ENCODE results near the gene TECTA.

Gene TECTA

DNA sequence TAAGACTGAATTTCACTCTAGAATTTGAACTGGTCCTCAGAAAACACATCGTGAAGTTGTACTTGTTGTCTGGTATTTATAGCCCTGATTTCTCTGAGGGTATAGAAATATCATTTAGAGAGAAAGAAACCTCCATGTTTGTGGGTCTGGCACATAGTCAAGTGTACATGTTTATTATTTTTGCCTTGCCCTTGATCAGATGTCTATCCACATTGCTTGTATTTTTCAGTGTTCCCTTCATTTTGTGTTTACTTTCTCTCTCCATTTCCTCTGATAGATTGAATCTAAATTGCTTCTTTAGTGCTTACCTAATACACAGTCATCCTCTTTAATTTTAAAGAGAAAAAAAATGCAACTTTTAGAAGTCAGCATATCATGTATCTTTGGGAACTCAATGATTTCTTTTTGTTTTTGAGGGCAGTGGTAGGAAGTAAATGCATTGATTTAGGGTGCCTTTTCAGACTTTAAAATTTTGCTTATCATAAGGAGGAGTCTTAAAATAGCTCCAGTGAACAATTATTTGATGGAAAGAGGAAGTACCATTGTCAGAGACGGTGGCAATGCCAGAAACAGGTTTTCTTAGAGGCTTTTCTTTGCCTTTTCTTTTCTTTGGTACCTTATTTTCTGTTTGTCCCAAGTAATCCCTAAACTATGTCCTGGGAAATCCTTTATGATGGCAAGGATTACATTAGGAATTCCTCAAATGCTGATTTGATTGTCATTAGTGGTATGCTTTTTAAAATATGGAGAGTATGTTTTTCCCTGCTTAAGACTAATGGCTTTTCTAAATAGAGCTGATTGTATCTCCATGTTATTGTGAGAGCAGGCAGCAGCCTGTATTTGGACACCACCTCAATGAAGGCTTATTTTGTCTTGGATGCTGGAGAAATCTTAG is 29.8 kb upstream of the TECTA start:
- peaks cover 16% of the 10 kb centered on the region for H3K36me3 Mint-ChIP-seq (ENCODE audit: low read depth)
- H3K27ac Mint-ChIP-seq, result no peak overlapping the region
- H3K27me3 Mint-ChIP-seq (ENCODE audit: low read depth), result no peaks in the 10 kb centered on the region
- no peak overlapping the region for H3K4me3 Mint-ChIP-seq
- H3K4me1 Mint-ChIP-seq (ENCODE audit: low read depth), result peaks cover 5% of the 10 kb centered on the region
- H3K9me3 Mint-ChIP-seq, result peaks cover 4% of the 10 kb centered on the region

GRCh38 chr11:121071846-121072450 is 29.1 kb upstream of the TECTA start:
- Mint-ChIP-seq H3K4me3 (no peak overlapping the region), H3K36me3 (ENCODE audit: low read depth) (peaks cover 15% of the 10 kb centered on the region)

DNA sequence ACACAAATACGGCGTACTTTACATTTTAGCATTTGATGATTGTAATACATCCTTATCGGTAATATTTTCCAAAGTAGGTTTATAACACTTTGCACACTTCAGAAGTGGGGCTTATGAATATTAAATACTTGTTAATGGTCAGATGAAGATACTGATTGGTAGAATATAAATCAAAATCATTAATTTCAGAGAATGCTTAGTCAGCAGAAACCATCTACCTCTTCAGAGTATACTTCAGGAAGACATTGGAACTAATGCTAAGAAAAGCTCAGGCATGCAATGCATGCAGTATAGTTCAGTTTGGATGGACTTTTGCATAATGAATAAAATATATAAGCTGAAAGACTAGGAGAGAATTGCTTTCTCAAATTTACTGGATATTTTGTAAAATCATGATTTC is 19.7 kb upstream of the TECTA start:
- Mint-ChIP-seq H3K4me1 (ENCODE audit: low read depth) (peaks cover 2% of the 10 kb centered on the region), H3K9me3 (no peaks in the 10 kb centered on the region), H3K27ac (no peak overlapping the region), H3K27me3 (ENCODE audit: low read depth) (no peaks in the 10 kb centered on the region), H3K4me3 (no peak overlapping the region), H3K36me3 (ENCODE audit: low read depth) (no peaks in the 10 kb centered on the region)

More at GRCh38 chr11:121071846-121072450, 29.1 kb upstream of the TECTA start:
- Mint-ChIP-seq H3K27me3 (ENCODE audit: low read depth) (no peaks in the 10 kb centered on the region), H3K9me3 (peaks cover 4% of the 10 kb centered on the region), H3K27ac (no peak overlapping the region), H3K4me1 (ENCODE audit: low read depth) (peaks cover 5% of the 10 kb centered on the region)

GRCh38 chr11:121082219-121082618 is 18.8 kb upstream of the TECTA start:
- no peak overlapping the region for H3K4me3 Mint-ChIP-seq
- no peak overlapping the region for H3K27ac Mint-ChIP-seq
- no peaks in the 10 kb centered on the region for H3K9me3 Mint-ChIP-seq
- H3K36me3 Mint-ChIP-seq (ENCODE audit: low read depth), result no peaks in the 10 kb centered on the region
- peaks cover 2% of the 10 kb centered on the region for H3K4me1 Mint-ChIP-seq (ENCODE audit: low read depth)
- H3K27me3 Mint-ChIP-seq (ENCODE audit: low read depth), result no peaks in the 10 kb centered on the region

- peaks cover 4% of the 10 kb centered on the region for H3K36me3 Mint-ChIP-seq (ENCODE audit: low read depth)
- peaks cover 2% of the 10 kb centered on the region for H3K4me1 Mint-ChIP-seq (ENCODE audit: low read depth)
- H3K27ac Mint-ChIP-seq, result no peak overlapping the region
- no peak overlapping the region for H3K4me3 Mint-ChIP-seq
- no peaks in the 10 kb centered on the region for H3K9me3 Mint-ChIP-seq
- H3K27me3 Mint-ChIP-seq (ENCODE audit: low read depth), result no peaks in the 10 kb centered on the region
Measured at GRCh38 chr11:121082670-121083069, 18.4 kb upstream of the TECTA start.

GRCh38 chr11:121086866-121087265 is 14.2 kb upstream of the TECTA start:
- H3K4me3 Mint-ChIP-seq, result no peak overlapping the region
- H3K27me3 Mint-ChIP-seq (ENCODE audit: low read depth), result no peaks in the 10 kb centered on the region
- H3K4me1 Mint-ChIP-seq (ENCODE audit: low read depth), result peaks cover 7% of the 10 kb centered on the region
- H3K9me3 Mint-ChIP-seq, result no peaks in the 10 kb centered on the region
- H3K36me3 Mint-ChIP-seq (ENCODE audit: low read depth), result peaks cover 8% of the 10 kb centered on the region
- H3K27ac Mint-ChIP-seq, result no peak overlapping the region

- no peaks in the 10 kb centered on the region for H3K27me3 Mint-ChIP-seq (ENCODE audit: low read depth)
Measured at GRCh38 chr11:121089566-121089965, 11.5 kb upstream of the TECTA start.

DNA sequence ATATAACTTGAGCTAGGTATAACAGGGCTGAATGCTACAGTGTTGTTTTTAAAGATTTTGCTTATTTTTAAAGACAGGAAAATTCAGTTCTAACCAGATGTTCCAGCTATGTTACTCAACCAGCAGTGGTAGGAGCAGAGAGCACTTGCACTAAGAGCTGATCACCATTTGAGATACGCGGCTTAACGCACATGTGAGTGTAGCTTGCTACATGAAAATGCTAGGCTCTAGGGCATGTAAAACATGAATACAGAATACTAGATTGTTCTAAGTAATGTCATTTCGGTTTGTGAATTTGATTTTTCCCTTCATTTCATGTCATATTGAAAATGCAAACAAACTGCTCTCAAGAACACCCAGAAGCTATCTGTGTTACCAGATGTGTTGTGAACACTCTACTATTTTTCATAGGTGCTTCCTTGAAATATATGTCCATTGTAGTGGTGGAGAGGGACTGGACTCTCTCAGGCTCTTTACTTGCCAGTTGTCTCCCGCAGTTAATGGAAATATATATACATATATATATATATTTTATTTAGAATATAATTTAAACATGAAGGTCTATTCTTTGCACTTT is 10.8 kb upstream of the TECTA start:
- no peak overlapping the region for H3K4me3 Mint-ChIP-seq
- H3K9me3 Mint-ChIP-seq, result no peaks in the 10 kb centered on the region
- no peak overlapping the region for H3K27ac Mint-ChIP-seq
- H3K4me1 Mint-ChIP-seq (ENCODE audit: low read depth), result peaks cover 9% of the 10 kb centered on the region
- H3K36me3 Mint-ChIP-seq (ENCODE audit: low read depth), result peaks cover 8% of the 10 kb centered on the region
- no peaks in the 10 kb centered on the region for H3K27me3 Mint-ChIP-seq (ENCODE audit: low read depth)

More at GRCh38 chr11:121089566-121089965, 11.5 kb upstream of the TECTA start:
- peaks cover 9% of the 10 kb centered on the region for H3K4me1 Mint-ChIP-seq (ENCODE audit: low read depth)
- H3K4me3 Mint-ChIP-seq, result no peak overlapping the region
- no peak overlapping the region for H3K27ac Mint-ChIP-seq
- H3K9me3 Mint-ChIP-seq, result no peaks in the 10 kb centered on the region
- H3K36me3 Mint-ChIP-seq (ENCODE audit: low read depth), result peaks cover 8% of the 10 kb centered on the region

GRCh38 chr11:121091492-121092152 is 9.4 kb upstream of the TECTA start:
- Mint-ChIP-seq H3K4me3 (no peak overlapping the region), H3K27ac (no peak overlapping the region), H3K36me3 (ENCODE audit: low read depth) (peaks cover 8% of the 10 kb centered on the region), H3K27me3 (ENCODE audit: low read depth) (no peaks in the 10 kb centered on the region), H3K4me1 (ENCODE audit: low read depth) (peaks cover 9% of the 10 kb centered on the region), H3K9me3 (no peaks in the 10 kb centered on the region)

DNA sequence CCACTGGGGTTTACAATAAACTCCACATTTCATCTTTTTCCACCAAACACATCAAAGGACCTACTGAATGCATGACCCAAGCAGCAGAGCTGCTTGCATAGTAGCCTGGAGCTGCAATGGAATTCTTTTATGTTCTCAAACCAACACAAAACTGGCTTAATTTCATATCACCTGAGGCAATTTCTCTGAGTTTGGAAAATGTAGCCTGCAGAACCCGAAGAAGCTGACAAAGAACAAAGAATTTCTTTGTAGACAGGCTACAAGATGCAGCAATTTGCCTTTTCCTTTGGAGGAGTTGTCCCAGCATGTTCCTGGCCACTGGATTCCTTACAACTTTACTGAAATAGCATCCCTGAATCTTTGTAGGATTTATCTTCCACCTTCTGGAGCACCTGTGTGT is 5.5 kb upstream of the TECTA start:
- Mint-ChIP-seq H3K4me3 (no peak overlapping the region), H3K27ac (no peak overlapping the region), H3K27me3 (ENCODE audit: low read depth) (peaks cover 4% of the 10 kb centered on the region), H3K36me3 (ENCODE audit: low read depth) (no peaks in the 10 kb centered on the region), H3K4me1 (ENCODE audit: low read depth) (peaks cover 9% of the 10 kb centered on the region), H3K9me3 (no peaks in the 10 kb centered on the region)

DNA sequence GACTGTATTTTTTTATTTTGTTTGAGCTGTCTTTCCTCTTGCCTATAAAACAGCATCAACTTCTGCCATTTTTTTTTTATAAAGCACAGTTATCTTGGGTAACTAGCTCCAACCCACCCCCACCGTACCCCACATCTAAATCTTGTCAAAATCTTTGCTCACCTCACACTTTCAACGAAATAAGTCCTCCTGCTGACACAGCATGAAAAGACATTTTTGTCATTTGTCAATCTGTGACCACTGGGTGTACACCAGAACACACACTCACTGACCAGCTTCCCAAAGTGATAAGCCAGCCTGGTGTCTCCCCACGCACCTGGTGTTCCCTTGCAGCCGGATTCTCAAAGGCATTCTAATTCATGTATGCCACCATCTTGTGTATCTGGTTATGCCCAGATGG is 1.7 kb upstream of the TECTA start:
- no peak overlapping the region for H3K4me3 Mint-ChIP-seq
- H3K9me3 Mint-ChIP-seq, result no peaks in the 10 kb centered on the region
- no peak overlapping the region for H3K27ac Mint-ChIP-seq
- peaks cover 4% of the 10 kb centered on the region for H3K27me3 Mint-ChIP-seq (ENCODE audit: low read depth)
- H3K4me1 Mint-ChIP-seq (ENCODE audit: low read depth), result no peaks in the 10 kb centered on the region
- H3K36me3 Mint-ChIP-seq (ENCODE audit: low read depth), result no peaks in the 10 kb centered on the region

DNA sequence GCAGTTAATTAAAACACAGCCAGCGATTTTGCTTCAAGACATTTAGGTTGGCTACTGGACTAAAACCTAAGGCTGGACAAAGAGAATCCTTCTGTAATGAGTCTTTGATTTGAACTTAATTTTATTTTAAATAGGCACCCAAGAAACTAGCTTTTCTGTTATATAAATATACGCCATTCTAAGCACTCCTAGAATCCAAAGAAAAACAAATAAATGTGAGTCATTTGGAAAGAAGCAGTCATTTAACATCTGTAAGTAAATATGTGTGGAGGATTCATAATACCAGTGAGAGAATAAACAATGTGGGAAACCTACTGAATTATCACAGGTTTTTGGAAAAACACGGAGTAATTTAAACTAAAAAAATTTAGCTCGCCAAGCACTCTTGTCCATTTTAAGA is 1.2 kb upstream of the TECTA start:
- H3K27me3 Mint-ChIP-seq (ENCODE audit: low read depth), result peaks cover 4% of the 10 kb centered on the region
- no peak overlapping the region for H3K27ac Mint-ChIP-seq
- no peak overlapping the region for H3K4me3 Mint-ChIP-seq
- H3K9me3 Mint-ChIP-seq, result no peaks in the 10 kb centered on the region
- H3K36me3 Mint-ChIP-seq (ENCODE audit: low read depth), result no peaks in the 10 kb centered on the region
- no peaks in the 10 kb centered on the region for H3K4me1 Mint-ChIP-seq (ENCODE audit: low read depth)

DNA sequence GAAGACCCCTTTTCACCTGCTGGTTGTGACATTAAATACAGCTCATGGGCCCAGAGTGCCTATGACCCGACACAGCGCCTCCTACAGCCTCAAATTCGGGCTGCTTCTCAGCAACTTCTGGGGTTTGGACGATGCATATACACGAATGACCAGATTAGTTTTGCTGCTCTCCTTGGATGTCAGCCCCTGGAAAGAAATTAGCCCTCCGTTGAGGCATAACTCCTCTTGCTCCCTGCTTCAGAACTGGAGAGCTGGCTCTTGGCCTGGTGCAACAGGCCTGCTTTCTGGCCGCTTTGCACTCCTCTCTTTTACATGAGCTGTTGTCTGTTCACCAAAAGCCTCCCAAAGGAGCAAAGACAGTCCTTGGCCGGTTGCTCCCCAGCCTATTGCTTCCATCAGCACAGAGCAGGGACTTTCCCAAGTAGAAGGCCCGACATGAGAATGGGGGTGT is 3.3 kb downstream of the TECTA start:
- Mint-ChIP-seq H3K27me3 (ENCODE audit: low read depth) (peaks cover 3% of the 10 kb centered on the region), H3K36me3 (ENCODE audit: low read depth) (no peaks in the 10 kb centered on the region), H3K27ac (no peak overlapping the region), H3K4me1 (ENCODE audit: low read depth) (no peaks in the 10 kb centered on the region), H3K4me3 (no peak overlapping the region), H3K9me3 (no peaks in the 10 kb centered on the region)

- Mint-ChIP-seq H3K36me3 (ENCODE audit: low read depth) (no peaks in the 10 kb centered on the region), H3K27ac (no peak overlapping the region), H3K27me3 (ENCODE audit: low read depth) (peaks cover 4% of the 10 kb centered on the region), H3K4me1 (ENCODE audit: low read depth) (no peaks in the 10 kb centered on the region), H3K4me3 (no peak overlapping the region), H3K9me3 (no peaks in the 10 kb centered on the region)
Measured at GRCh38 chr11:121105063-121105480, 4.0 kb downstream of the TECTA start.
